ENCODE data around the gene KRT78.

GRCh38 chr12:52788876-52789636 is 59.7 kb downstream of the KRT78 start:
- TF ChIP-seq CTCF (conservative IDR thresholded peaks at IDR 0.05; ENCODE audit: low read length) = no peak
- no peak for TF ChIP-seq EZH2phosphoT487 (IDR thresholded peaks at IDR 0.05; ENCODE audit: borderline replicate concordance)
